Activated T-helper 1 cell treated with Interleukin-2 at 50 U/mL for 16 hours (primary cell): Measurements from ENCODE around the gene SLX9.

Source experiments
- DNase-seq: peaks from one replicate; pipeline ENCODE4 v3.0.0-alpha.2; 2020; ENCODE audit warnings: low read depth

The SLX9 gene

GRCh38 chr21:44930543-44930981, 9.3 kb upstream of the SLX9 start:
- DNase-seq: peak; percentile 39

- DNase-seq: no peak
These were observed 8.7 kb upstream of the SLX9 start for GRCh38 chr21:44931137-44931500.

GRCh38 chr21:44931501-44932407, 8.1 kb upstream of the SLX9 start:
- DNase-seq: no peak

DNA sequence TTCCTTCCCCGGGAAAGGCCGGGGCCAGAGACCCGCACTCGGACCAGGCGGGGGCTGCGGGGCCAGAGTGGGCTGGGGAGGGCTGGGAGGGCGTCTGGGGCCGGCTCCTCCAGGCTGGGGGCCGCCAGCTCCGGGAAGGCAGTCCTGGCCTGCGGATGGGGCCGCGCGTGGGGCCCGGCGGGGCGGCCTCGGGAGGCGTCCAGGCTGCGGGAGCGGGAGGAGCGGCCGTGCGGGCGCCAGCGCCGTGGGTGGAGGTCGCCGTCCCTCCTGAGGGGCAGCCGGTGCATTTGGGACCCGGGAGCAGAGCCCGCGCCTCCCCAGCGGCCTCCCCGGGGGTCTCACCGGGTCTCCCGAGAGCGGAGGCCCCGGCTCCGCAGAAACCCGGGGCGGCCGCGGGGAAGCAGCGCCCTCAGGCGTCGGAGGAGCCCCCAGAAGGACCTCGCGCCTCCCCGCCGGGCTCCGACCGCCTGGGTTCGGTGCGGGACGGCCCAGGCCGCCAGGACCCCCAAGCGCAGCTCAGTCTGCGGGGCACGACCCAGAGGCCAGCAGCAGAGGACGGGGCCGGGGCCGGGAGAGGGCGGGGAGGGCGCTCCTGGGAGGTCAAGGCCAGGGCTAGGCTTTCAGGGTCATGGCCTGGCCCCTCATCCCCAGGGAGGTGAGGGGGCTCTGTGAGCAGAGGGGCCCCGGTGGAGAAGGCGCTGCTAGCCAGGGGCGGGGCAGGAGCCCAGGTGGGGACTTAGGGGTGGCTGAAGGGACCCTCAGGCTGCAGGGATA, 7.2 kb upstream of the SLX9 start:
- DNase-seq: peak; percentile 55

- no peak for DNase-seq
These were observed 6.5 kb upstream of the SLX9 start for GRCh38 chr21:44933199-44933917.

GRCh38 chr21:44933918-44934260, 5.9 kb upstream of the SLX9 start:
- DNase-seq: no peak

GRCh38 chr21:44934276-44934675, 5.6 kb upstream of the SLX9 start:
- no peak for DNase-seq

DNA sequence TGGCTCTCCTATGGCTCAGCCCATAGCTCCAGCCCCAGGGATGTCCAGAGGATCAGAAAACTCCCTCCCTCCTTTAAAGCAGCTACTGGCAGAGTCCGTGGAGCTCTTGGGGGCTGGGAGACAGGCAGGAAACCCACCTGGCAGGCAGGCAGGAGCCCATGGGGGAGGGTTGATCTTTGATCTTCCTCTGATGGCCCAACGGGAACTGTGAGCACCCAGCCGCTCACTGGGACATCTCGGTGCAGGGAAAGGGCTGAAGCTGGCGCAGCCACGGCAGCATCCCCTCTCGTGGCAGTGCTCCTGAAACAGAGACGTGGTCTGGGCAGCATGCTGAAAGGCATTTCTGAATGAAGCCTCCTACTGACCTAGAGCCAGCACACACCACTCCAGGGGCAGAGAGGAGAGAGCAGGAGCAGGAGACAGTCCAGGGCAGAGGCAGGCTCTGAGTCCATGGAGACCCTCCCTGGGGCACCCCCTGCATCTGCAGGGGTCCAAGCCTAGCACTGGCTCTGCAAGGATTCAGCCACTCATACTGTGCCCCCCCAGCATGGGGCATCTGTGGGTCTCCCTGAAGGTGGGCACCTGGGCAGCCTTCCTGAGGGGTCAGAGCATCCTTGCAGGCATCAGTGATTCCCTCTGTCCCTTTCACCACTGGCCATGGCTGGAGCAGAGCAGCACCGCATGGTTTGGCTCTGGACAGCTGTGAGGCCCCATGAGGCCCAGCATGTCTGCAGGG, 4.9 kb upstream of the SLX9 start:
- no peak for DNase-seq

DNA sequence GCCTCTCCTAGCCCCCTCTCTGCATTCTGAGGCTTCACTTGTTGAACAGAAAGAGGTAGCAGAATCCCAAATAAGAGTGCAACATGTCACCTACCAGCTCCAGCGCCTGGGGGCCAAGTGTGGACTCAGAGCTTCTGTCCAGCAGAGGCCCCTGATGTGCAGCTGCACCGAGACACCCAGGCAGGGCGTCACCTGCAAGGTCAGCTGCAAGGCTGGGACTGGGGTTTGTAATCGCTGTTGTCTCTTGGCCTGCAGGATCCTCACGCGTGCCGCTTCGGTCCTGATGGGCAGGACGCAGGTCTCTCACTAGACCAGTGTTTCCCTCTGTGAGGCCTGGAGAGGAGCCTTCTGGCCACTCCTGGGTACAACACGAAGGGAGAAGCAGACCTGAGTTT, 4.3 kb upstream of the SLX9 start:
- no peak for DNase-seq

DNA sequence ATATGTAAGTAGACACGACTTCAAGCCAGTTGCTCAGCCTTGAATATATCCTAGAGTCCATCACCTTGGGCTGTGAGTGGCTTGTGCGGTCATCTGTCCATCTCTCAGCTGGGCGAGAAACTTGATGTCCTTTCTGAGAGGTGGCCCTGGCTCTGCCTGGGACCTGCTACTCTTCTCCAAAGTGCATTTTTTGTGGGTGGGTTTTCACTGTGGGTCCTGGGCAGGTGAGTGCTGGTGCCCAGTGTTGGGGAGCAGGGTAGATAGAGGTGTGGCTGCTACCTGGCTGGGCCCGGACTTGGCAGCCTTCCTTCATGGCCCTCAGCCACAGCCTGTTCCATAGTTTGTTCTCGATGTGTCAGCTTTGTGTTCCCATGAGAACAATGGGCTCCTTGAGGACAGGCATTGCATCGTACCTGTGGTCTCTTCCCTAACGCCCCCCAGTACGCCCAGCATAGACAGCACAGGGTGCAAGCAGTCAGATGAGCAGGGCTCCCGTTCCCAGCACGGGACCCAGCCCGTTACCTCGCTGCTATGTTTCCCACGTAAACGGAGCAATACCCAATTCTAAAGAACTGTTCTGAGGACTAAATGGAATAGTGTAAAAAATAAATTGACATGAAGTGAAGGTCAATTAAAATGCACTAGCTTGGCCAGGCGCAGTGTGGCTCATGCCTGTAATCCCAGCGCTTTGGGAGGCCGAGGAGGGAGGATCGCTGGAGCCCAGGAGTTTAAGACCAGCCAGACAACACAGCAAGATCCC, 877 bp upstream of the SLX9 start:
- DNase-seq: no peak

GRCh38 chr21:44940116-44940631, 345 bp downstream of the SLX9 start:
- DNase-seq: no peak

DNA sequence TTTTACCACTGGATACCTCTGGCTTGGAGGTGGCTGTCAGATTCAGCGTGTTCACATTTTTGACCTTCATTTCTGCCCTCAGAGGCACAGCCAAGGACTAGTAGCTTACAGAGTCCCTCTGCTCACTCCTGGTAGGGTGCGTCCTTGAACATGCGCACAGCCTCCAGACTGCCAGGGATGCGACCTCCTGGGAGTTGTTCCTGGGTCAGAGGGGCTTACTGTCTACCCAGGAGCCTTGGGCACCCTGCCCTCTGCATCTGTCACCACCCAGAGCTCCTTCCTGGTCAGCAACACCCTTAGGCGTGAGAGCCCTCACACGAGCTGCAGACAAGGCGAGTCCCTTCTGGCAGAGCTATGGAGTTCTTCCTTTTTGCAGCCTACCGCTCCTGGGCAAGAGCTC, 1.7 kb downstream of the SLX9 start:
- no peak for DNase-seq

DNA sequence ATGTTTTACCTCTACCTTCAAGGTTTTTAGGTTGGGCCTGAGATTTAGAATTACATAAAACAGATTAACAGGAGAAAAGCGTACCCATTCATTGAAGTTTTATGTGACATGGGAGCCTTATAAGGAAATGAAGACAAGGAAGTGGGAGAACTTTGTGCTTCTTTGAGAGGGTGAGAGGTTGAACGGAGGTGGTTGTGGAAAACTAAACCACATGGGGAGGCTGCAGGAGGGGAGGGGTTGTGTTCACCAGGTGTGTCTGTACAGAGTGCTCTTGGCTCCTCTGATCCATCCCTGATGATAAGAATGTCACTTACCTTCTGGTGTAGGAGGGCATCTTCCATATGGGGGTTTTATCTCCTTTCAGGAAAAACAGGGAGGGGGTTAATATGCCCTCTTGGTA, 2.7 kb downstream of the SLX9 start:
- DNase-seq: no peak

GRCh38 chr21:44943005-44943685, 3.3 kb downstream of the SLX9 start:
- no peak for DNase-seq

- DNase-seq: no peak
These were observed 4.1 kb downstream of the SLX9 start for GRCh38 chr21:44943686-44944550.

DNA sequence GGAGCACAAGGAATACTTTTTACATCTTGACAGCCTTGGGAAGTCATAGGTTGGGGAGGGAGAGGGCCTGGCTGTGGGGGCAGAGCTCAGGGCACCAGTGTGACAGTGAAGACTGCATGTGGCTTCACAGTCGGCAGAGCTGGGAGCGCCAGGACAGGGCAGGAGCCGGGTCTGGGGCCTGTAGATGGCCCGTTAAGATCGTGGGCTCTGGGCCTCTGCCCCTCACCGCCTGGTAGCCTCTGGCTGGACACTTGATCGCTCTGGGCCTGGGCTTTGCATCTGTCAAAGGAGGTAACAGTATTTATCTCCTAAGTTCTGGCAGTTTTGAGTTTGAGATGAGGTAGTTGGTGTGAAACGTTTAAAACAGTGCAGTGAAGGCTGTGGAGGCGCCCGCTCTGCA, 4.8 kb downstream of the SLX9 start:
- DNase-seq: no peak

DNA sequence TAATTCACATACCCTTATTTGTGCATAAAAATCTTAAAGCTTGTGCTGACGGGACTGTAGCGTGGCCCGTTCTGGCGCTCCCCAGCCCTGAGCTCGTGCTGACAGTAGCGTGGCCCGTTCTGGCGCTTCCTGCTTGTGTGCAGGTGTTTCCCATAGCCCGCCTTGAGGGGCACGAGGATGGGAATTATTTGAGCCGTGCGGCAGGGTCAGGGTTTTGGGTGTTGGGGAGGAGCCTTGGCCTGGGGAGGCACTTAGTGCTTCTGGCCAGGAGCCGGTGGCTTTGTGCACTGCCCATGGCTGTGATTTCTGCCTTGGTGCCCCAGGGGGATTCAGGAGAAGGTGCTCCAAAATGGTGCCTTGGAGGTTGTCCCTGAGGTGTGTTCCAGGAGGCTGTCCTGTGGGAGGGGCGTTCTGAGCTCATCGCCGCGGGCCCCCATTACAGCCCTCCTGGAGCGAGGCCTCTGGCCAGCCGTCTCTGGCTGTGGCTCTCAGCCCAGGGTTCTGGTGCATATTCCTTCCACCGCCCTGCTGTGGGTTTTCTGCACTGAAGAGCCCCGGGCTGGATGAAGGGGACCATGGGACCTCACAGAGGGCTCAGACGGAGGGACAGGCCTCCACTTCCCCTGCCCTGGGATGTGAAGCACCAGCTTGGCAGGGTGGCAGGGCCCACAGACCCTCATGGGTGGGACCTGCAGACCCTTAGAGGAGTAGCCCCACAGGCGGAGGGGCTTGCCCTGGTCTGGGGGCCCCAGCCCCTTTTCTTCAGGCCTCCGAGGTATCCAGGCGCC, 6.6 kb downstream of the SLX9 start:
- no peak for DNase-seq

DNA sequence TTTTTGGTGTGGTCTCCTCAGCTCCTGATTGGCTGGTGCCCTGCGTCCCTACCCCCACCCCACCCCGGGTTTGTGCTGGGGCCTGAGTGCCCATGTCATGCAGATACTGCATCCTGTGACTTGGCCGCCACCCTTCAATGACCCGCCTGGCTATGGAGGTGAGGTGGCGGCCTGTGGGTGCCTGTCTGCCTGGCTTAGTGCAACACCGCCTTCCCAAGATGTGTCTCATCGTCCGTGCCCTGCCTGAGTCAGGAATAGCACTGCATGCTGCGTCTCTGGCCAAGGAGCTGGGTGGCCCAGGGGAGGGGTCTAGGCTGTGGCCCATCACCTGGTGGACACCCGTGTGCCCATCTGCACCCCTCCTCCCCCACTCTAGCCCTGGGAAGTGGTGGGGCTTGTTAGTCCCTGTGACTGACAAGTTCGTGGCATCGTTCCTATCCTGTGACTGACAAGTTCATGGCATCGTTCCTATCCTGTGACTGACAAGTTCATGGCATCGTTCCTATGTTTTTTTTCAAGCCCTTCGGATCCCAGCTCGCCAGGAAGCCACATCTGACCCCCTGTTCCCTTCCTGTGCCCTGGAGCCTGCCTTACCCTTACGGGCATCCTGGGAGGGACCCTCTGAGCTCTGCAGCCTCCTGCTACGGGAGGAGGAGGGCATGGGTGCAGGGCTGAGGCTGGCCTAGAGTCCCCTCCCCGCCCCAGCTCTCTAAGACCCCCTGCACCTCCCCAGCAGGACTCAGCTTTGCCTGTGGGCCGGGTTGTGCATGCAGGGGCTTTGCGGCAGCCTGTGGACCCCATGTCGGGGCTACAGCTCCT, 7.5 kb downstream of the SLX9 start:
- DNase-seq: no peak
